ENCODE measurements around the gene FAM53A. TPM values are rescaled to one million over a fixed set of nuclear protein-coding genes. Genes with fewer than 3 reads are reported as not detected.
"Not testable (repeated sequence)": the region's sequence is repeated elsewhere in the genome, so short reads cannot be mapped to it uniquely, and the experiment has no call there.

FAM53A gene
- total and polyA plus RNA-seq, 2 experiments from 2014 or later = 4.7 to 6.8 TPM

DNA sequence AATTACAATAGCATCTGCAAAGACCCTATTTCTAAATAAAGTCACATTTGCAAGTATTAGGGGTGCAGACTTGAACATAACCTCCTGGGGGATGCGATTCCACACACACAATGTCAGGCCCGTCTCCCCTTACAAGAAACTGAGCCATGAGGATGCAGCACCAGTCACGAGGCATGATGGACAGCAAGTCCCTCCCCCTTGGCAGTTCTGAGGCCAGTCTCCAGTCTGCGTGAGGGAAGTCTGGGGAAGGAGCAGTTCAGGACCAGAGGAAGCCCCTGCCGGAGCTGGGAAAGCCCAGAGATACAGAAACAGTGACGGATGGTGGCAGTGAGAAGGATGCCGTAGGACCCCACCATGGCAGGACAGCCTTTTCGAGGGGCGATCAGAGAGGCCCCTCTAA is 9.4 kb downstream of the FAM53A start:
- Histone ChIP-seq H3K4me3 (no peak overlapping the region), H3K4me1 (ENCODE audit: insufficient read depth) (no peaks in the 10 kb centered on the region), H3K27me3 (no peaks in the 10 kb centered on the region), H3K27ac (no peak overlapping the region), H3K9me2 (replicated peaks; ENCODE audit: insufficient read depth) (no peaks in the 10 kb centered on the region), H3K4me2 (no peak overlapping the region), H2AFZ (no peak overlapping the region), H4K20me1 (ENCODE audit: insufficient read depth, poor library complexity, severe bottlenecking) (no peaks in the 10 kb centered on the region), H3K36me3 (replicated peaks; ENCODE audit: insufficient read depth, low read depth) (no peaks in the 10 kb centered on the region), H3K79me2 (no peaks in the 10 kb centered on the region), H3K9me3 (ENCODE audit: low read depth) (no peaks in the 10 kb centered on the region)
- WGBS (ENCODE audit: low lambda C conversion rate, missing lambda C conversion rate) = 70% methylated on average over 9 of the region's 9 CpGs
- DNase-seq (ENCODE audit: low spot score) = no peak
- no peak for TF ChIP-seq EZH2 (IDR thresholded peaks at IDR 0.05; ENCODE audit: borderline replicate concordance)
- no peak for TF ChIP-seq EZH2phosphoT487 (IDR thresholded peaks at IDR 0.05; ENCODE audit: low read depth, severe bottlenecking, unreplicated experiment)
- TF ChIP-seq, protein P1, sequence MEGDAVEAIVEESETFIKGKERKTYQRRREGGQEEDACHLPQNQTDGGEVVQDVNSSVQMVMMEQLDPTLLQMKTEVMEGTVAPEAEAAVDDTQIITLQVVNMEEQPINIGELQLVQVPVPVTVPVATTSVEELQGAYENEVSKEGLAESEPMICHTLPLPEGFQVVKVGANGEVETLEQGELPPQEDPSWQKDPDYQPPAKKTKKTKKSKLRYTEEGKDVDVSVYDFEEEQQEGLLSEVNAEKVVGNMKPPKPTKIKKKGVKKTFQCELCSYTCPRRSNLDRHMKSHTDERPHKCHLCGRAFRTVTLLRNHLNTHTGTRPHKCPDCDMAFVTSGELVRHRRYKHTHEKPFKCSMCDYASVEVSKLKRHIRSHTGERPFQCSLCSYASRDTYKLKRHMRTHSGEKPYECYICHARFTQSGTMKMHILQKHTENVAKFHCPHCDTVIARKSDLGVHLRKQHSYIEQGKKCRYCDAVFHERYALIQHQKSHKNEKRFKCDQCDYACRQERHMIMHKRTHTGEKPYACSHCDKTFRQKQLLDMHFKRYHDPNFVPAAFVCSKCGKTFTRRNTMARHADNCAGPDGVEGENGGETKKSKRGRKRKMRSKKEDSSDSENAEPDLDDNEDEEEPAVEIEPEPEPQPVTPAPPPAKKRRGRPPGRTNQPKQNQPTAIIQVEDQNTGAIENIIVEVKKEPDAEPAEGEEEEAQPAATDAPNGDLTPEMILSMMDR (IDR thresholded peaks at IDR 0.05; ENCODE audit: poor library complexity) = no peak

DNA sequence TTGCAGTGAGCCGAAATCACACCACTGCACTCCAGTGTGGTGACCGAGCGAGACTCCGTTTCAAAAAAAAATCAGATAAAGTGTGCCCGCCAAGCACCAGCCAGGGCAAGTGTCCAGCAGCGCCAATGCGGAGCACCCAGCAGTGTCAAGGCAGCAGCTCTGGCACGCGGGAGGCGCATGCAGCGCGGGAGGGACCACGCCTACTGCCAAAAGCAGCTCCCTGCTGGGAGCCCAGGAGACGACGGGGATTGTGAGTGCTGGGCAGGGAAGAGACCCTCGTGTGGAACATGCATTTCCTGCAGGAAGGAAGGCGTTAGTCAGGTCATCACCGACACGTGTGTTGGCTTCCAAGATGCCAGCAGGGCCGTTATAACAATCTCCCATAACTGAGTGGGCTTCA is 10.4 kb downstream of the FAM53A start:
- Histone ChIP-seq H3K4me1 (ENCODE audit: insufficient read depth) (no peaks in the 10 kb centered on the region), H3K27ac (no peak overlapping the region), H3K27me3 (no peaks in the 10 kb centered on the region), H3K9me2 (replicated peaks; ENCODE audit: insufficient read depth) (no peaks in the 10 kb centered on the region), H2AFZ (no peak overlapping the region), H3K36me3 (replicated peaks; ENCODE audit: insufficient read depth, low read depth) (no peaks in the 10 kb centered on the region), H3K9me3 (ENCODE audit: low read depth) (no peaks in the 10 kb centered on the region), H3K4me3 (no peak overlapping the region), H4K20me1 (ENCODE audit: insufficient read depth, poor library complexity, severe bottlenecking) (no peaks in the 10 kb centered on the region), H3K4me2 (no peak overlapping the region), H3K79me2 (no peaks in the 10 kb centered on the region)
- TF ChIP-seq, protein P1 (IDR thresholded peaks at IDR 0.05; ENCODE audit: poor library complexity) = no peak
- no peak for TF ChIP-seq EZH2phosphoT487 (IDR thresholded peaks at IDR 0.05; ENCODE audit: low read depth, severe bottlenecking, unreplicated experiment)
- TF ChIP-seq EZH2 (IDR thresholded peaks at IDR 0.05; ENCODE audit: borderline replicate concordance) = no peak
- DNase-seq (ENCODE audit: low spot score) = no peak
- 90% methylated on average over 20 of the region's 20 CpGs for WGBS (ENCODE audit: low lambda C conversion rate, missing lambda C conversion rate)

DNA sequence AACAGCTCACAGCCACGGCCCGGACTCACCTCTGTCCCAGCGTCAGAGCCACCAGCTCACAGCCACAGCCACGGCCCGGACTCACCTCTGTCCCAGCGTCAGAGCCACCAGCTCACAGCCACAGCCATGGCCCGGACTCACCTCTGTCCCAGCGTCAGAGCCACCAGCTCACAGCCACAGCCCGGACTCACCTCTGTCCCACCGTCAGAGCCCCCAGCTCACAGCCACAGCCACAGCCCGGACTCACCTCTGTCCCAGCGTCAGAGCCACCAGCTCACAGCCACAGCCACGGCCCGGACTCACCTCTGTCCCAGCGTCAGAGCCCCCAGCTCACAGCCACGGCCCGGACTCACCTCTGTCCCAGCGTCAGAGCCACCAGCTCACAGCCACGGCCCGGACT is 13.1 kb downstream of the FAM53A start:
- WGBS (ENCODE audit: low lambda C conversion rate, missing lambda C conversion rate) = 96% methylated on average over 13 of the region's 20 CpGs
- H2AFZ ChIP-seq = not testable (repeated sequence)

DNA sequence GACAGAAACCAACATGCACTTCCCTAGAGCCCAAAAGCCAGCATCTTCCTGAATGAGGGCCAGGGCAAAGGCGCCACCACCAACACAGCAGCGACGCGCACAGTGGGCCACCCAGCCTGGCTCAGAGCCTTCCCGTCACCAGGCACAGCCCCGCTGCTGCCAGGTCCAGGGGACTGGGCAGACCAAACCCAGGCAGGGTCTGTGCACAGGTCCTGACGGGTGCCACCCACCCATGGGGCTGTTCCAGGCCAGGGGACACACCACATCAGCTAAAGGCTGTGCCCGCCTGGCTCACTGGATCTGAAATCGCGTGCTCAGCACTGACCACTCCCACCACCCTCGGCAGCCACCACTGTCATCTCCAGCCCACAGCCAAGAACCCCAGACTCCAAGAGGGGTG is 13.8 kb downstream of the FAM53A start:
- Histone ChIP-seq H2AFZ (no peak overlapping the region), H3K4me1 (ENCODE audit: insufficient read depth) (no peaks in the 10 kb centered on the region), H3K27me3 (no peaks in the 10 kb centered on the region), H3K9me3 (ENCODE audit: low read depth) (no peaks in the 10 kb centered on the region), H3K4me3 (no peak overlapping the region), H3K27ac (no peak overlapping the region), H3K9me2 (replicated peaks; ENCODE audit: insufficient read depth) (no peaks in the 10 kb centered on the region), H3K79me2 (no peaks in the 10 kb centered on the region), H3K4me2 (no peak overlapping the region), H3K36me3 (replicated peaks; ENCODE audit: insufficient read depth, low read depth) (no peaks in the 10 kb centered on the region), H4K20me1 (ENCODE audit: insufficient read depth, poor library complexity, severe bottlenecking) (no peaks in the 10 kb centered on the region)
- WGBS (ENCODE audit: low lambda C conversion rate, missing lambda C conversion rate) = 93% methylated on average over 11 of the region's 11 CpGs
- DNase-seq (ENCODE audit: low spot score) = no peak
- TF ChIP-seq EZH2phosphoT487 (IDR thresholded peaks at IDR 0.05; ENCODE audit: low read depth, severe bottlenecking, unreplicated experiment) (no peak), EZH2 (IDR thresholded peaks at IDR 0.05; ENCODE audit: borderline replicate concordance) (no peak)
- TF ChIP-seq, protein P1 (IDR thresholded peaks at IDR 0.05; ENCODE audit: poor library complexity) = no peak

More for the DNA sequence above, 13.1 kb downstream of the FAM53A start:
- not testable (repeated sequence) for H4K20me1 ChIP-seq (ENCODE audit: insufficient read depth, poor library complexity, severe bottlenecking); H3K4me1 ChIP-seq (ENCODE audit: insufficient read depth); H3K27ac ChIP-seq; DNase-seq (ENCODE audit: low spot score); H3K9me2 ChIP-seq (replicated peaks; ENCODE audit: insufficient read depth); H3K27me3 ChIP-seq; H3K9me3 ChIP-seq (ENCODE audit: low read depth); H3K79me2 ChIP-seq; H3K4me3 ChIP-seq; H3K36me3 ChIP-seq (replicated peaks; ENCODE audit: insufficient read depth, low read depth); H3K4me2 ChIP-seq
